HG03469 (cell line): ENCODE results near the gene CACNA1S.

Experiments
- ATAC-seq: cut with Tn5 transposase; IDR thresholded peaks from one replicate; pipeline ENCODE4 v1.9.1; 2021; ENCODE audit warnings: mild to moderate bottlenecking, moderate library complexity, moderate number of reproducible peaks; ENCODE audit not compliant: unreplicated experiment

The CACNA1S gene

DNA sequence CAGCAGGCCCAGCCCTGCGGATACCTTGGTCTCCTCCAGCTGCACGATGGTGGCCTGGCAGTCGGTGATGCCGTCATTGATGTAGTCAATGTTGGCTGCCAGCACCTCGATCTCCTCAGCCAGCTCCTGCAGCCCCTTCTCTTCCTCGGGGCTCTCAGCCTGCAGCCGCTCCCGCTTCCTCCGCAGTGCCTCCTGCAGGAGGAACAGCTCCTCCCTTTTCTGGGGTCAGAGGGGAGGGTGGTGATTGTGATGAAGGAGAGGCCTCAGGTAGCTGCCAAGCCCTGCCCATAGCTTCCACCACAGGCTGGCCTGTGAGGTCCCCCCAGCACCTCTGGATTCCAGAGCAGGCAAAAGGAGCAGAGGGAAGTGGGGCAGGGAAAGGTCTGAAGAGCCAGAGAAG lies 122.1 kb downstream of the CACNA1S start:
- no peak for ATAC-seq
